HG03095 (cell line): Measurements from ENCODE around the gene APBA1.

ENCODE experiments used
- ATAC-seq: cut with Tn5 transposase; IDR thresholded peaks from one replicate; pipeline ENCODE4 v1.9.1; 2021; ENCODE audit warnings: moderate library complexity; ENCODE audit not compliant: unreplicated experiment

APBA1 gene

DNA sequence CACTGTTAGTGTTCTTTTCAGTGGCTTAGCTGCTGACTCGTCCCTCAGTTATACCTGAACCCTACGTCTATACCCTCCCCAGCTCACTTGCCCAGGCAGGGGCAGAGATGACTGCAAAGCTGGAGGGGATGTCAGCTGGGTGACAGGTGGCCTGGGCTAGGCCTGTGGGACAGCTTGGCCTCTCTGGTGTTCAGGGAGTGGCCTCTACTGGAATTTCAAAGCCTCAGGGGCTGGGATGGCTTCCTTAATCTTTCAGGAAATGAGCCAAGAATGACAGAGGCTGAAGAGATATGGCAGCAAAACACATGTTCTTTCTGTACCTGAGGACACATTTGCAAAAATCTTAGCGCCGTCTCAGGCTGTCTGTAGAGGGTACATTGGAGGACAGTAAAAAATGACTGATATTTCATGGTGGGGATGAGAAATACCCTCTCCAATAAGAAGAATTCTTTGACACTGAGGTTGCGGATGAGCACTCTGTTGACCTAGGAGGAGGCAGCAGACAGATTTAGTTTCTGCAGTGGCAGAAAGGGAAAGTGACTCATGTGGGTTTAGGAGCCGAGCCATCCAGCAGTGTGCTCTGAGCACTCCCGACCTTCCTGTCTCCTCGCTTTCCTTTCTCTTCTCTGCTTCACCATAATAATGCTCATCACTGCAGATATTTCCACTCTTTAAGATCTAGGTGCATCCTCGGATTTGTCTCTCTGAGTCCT lies 292.7 kb downstream of the APBA1 start:
- no peak for ATAC-seq

DNA sequence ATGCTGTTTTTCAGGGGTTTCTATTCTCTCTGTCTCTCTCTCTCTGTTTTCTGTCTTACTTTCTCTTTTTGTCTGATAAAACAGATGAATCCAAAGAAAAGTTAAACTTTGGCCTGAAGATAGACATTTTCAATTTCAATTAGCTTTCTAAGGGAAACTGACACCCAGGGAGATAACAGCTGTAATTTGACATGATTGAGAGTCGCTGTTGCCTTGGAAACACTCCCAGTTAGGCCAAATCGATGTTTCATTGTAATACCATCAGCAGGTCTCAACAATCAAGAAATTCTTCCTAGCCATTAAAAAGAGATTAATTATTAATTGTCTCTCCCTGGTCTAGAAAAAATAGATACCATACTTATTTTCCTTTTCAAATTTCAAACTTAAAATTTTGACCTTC lies 294.2 kb downstream of the APBA1 start:
- ATAC-seq: no peak
